Naive thymus-derived CD8-positive, alpha-beta T cell (primary cell): ENCODE data around the gene DHX29. TPM values are rescaled to one million over a fixed set of nuclear protein-coding genes. Genes with fewer than 3 reads are reported as not detected.

Experiments
- ATAC-seq, 2 donors: fragments of 150-1000 bp; cut with Tn5 transposase in 1 of 2; sonication (Bioruptor Pico), chemical (Tn5 transposase) in 1 of 2; 1 replicate in 1 of 2; 2 replicates in 1 of 2; pipeline ENCODE4 v1.10.0; 2021; ENCODE audit warnings: mild to moderate bottlenecking in 2 of 2, moderate library complexity in 2 of 2
- POLR2A ChIA-PET: fragments of 350-600 bp; sonication (Branson Sonifier 250); formaldehyde crosslinking; loops from one replicate; lab custom pipeline; 2021; ENCODE audit warnings: antibody characterized with exemption; lab: Charles Lee
- DNase-seq, 10 donors: peaks; one replicate each; pipeline versions ENCODE4 v3.0.0 to v3.0.0-alpha.2; 2020 to 2022
- H3K27ac Mint-ChIP-seq, 10 donors: one replicate each; pipeline ENCODE4 v1.8.0; 2020 to 2022; ENCODE audit warnings: mild to moderate bottlenecking in 10 of 10, mixed read lengths in 10 of 10, moderate library complexity in 4 of 10, inconsistent platforms in 1 of 10
- H3K27me3 Mint-ChIP-seq, 5 donors: one replicate each; pipeline ENCODE4 v1.8.0; 2021 to 2022; ENCODE audit warnings: mixed read lengths in 5 of 5
- H3K36me3 Mint-ChIP-seq, 3 donors: one replicate each; pipeline ENCODE4 v1.8.0; 2020 to 2022; ENCODE audit warnings: mixed read lengths in 3 of 3, mild to moderate bottlenecking in 2 of 3, inconsistent platforms in 1 of 3
- H3K4me1 Mint-ChIP-seq, 4 donors: one replicate each; pipeline ENCODE4 v1.8.0; 2021 to 2022; ENCODE audit warnings: mixed read lengths in 4 of 4
- H3K4me3 Mint-ChIP-seq, 10 donors: one replicate each; pipeline ENCODE4 v1.8.0; 2020 to 2022; ENCODE audit warnings: mild to moderate bottlenecking in 10 of 10, mixed read lengths in 10 of 10, moderate library complexity in 6 of 10, inconsistent platforms in 1 of 10
- H3K9me3 Mint-ChIP-seq, 9 donors: one replicate each; pipeline ENCODE4 v1.8.0; 2020 to 2022; ENCODE audit warnings: mixed read lengths in 9 of 9, mild to moderate bottlenecking in 3 of 9, inconsistent platforms in 1 of 9, moderate library complexity in 1 of 9
- polyA plus RNA-seq, 3 donors: library from polyadenylated mRNA; unstranded; fragments of 300-500 nt; fragmentation: Illumina TruSeq; gene quantifications; one replicate each; pipeline ENCODE4 v1.2.3, GENCODE V29; 2021
- total RNA-seq, 8 experiments: library from RNA in 2 of 8; stranded (reverse) in 2 of 8; gene quantifications; one replicate each; pipeline ENCODE4 v1.2.3 and lab custom pipeline; 2021 to 2026

DHX29 gene
- total and polyA plus RNA-seq, 5 experiments from 2014 or later = 14.3 to 23.9 (median 16.0) TPM

DNA sequence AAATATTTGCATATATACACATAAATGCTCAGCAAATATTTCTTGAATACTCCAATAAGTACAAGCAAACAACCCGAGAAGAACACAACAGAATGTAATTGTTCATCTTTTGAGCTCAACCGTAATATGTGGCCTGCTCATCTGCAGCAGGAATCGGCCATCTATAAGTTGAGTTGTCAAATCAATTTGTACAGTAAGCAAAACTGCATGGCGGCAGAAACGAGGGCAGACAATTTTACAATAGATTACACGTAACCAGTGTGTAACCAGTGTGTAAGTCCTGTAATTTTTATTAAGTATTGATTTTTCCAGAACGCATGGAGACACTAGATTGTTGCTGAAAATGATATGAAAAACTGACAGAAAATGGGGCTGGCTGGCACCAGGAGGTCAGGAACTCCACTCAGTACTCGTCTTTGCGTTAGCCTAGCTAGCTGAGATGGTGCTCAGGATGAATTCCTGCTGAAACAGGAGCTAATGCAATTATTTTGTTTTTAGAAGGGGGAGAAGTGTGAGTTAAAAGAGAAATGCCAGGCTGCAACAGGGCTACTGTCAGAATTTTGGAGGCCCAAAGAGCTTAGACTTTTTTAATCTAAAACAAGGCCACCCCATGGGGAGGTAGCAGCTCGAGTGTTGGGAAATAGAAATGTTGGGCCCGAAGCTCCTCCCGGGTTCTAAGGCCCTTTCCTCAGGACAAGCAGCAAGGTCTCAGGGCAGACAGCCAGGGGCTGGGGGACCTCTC is 682 bp downstream of the DHX29 start:
- Mint-ChIP-seq H3K27me3 (no peaks in the 10 kb centered on the region), H3K27ac (no peak overlapping the region), H3K4me1 (peaks cover 11 to 36% (median 31%) of the 10 kb centered on the region in 4 donors), H3K9me3 (no peaks in the 10 kb centered on the region), H3K36me3 (peaks cover 0 to 23% (median 2%) of the 10 kb centered on the region in 3 donors), H3K4me3 (no peak overlapping the region)
- peak in 1 of 10 donors; percentile 5 for DNase-seq
- POLR2A ChIA-PET = interaction anchor here (0.7 to 1.7 kb wide), 7 partner anchors 8 to 995 kb away, joined by 3 to 6 read pairs (median 3); no protein-coding TSS in a partner anchor
- no peak for ATAC-seq

DNA sequence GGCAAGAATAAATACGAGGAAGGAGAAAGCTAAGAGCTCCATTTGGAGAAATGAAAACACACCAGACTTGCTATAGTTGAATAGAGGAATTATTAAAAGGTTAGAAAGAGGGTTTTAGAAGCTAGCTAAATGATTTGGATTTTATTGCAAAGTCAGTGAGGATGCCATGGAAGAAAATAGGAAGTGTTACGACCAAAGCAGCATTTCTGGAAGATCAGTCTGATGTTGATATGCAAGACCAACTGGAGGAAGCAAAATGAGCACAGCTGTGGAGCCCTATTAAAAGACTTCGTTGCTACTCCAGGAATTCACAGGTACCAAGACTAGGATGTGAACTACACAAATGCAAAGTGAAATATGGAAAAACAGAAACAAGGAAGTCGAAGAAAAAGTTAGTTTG is 2.1 kb downstream of the DHX29 start:
- no peak for DNase-seq
- no peak overlapping the region for H3K27ac Mint-ChIP-seq

DNA sequence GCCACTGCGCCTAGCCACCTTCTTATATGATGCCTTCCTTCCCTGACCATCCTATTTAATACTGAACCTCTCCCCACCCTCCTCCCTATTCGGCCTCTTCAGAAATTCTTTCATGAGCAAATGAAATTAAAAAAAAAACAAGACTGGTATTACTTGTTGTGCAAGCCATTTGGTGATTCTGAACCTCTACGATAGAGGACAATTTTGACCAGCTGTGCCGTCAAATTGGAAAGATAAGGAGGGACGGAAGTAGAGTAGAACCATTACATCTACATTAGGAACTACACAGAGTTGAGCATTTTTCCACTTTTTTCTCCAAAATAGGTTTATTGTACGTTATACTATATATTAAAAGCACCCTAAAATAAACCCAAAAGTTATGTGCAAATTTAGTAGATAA is 2.9 kb downstream of the DHX29 start:
- Mint-ChIP-seq H3K36me3 (peaks cover 0 to 27% (median 10%) of the 10 kb centered on the region in 3 donors), H3K27me3 (no peaks in the 10 kb centered on the region), H3K9me3 (no peaks in the 10 kb centered on the region), H3K4me3 (peak overlapping the region in 1 of 10 donors; percentile 5), H3K4me1 (peaks cover 8 to 23% (median 18%) of the 10 kb centered on the region in 4 donors), H3K27ac (no peak overlapping the region)
- ATAC-seq = no peak
- no peak for DNase-seq
- POLR2A ChIA-PET = interaction anchor here (0.6 kb wide), 1 partner anchor 76 kb away, joined by 3 read pairs; no protein-coding TSS in a partner anchor

More for the DNA sequence above, 2.1 kb downstream of the DHX29 start:
- no peak for ATAC-seq
- POLR2A ChIA-PET = interaction anchor here (1.1 kb wide), 1 partner anchor 995 kb away, joined by 3 read pairs; the partner anchor contains the start of gene ARL15
- no peaks in the 10 kb centered on the region for H3K9me3 Mint-ChIP-seq
- no peak overlapping the region for H3K4me3 Mint-ChIP-seq
- no peaks in the 10 kb centered on the region for H3K27me3 Mint-ChIP-seq
- peaks cover 8 to 23% (median 18%) of the 10 kb centered on the region in 4 donors for H3K4me1 Mint-ChIP-seq
- peaks cover 0 to 24% (median 10%) of the 10 kb centered on the region in 3 donors for H3K36me3 Mint-ChIP-seq

DNA sequence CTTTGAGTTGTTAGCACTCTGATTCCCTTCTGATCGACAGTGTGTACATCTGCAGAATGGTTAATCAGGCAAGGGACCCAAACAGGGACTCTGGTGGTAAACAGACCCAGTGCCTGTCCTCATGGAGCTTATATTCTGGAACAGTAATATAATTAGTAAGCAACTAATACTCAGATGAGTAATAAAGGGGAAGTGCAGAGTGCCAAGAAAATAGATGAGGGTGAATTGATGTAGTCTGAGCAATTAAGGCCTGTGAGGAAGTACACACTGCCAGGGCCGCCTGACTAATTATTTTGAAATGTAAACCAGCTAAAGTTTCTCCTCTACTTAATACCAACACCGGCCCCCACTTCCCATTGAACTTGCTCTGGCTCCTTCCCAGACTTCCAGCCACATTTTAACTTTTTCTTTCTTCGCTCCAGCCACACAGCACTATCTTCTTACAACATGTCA is 4.2 kb downstream of the DHX29 start:
- peak overlapping the region in 3 of 10 donors; percentile 5 to 65 (median 17) for H3K27ac Mint-ChIP-seq
- no peaks in the 10 kb centered on the region for H3K9me3 Mint-ChIP-seq
- POLR2A ChIA-PET = no interaction called here

DNA sequence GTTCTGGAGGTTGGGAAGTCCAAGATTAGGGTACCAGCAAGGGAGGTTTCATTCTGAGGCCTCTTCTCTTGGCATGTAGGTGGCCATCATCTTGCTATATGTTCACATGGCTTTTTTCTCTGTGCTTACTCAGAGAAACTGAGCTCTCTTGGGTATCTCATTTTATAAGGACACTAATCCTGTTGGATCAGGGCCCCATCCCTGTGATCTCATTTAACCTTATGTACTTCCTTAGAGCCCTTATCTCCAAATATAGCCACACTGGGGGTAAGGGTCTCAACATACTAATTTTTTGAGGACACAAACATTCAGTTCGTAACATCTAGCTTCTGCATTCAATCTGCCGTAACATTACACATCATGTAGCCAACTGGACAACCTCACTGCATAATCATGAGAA is 6.6 kb downstream of the DHX29 start:
- POLR2A ChIA-PET = no interaction called here
- Mint-ChIP-seq H3K27me3 (no peaks in the 10 kb centered on the region), H3K9me3 (no peaks in the 10 kb centered on the region), H3K27ac (no peak overlapping the region), H3K4me3 (no peak overlapping the region), H3K4me1 (peaks cover 8 to 28% (median 20%) of the 10 kb centered on the region in 4 donors), H3K36me3 (peaks cover 0 to 56% (median 13%) of the 10 kb centered on the region in 3 donors)
- DNase-seq (no peak), ATAC-seq (no peak)

More for the DNA sequence above, 4.2 kb downstream of the DHX29 start:
- DNase-seq (no peak), ATAC-seq (no peak)
- H3K36me3 Mint-ChIP-seq = peaks cover 0 to 34% (median 10%) of the 10 kb centered on the region in 3 donors
- peak overlapping the region in 1 of 10 donors; percentile 40 for H3K4me3 Mint-ChIP-seq
- H3K4me1 Mint-ChIP-seq = peaks cover 8 to 28% (median 20%) of the 10 kb centered on the region in 4 donors
- H3K27me3 Mint-ChIP-seq = no peaks in the 10 kb centered on the region

DNA sequence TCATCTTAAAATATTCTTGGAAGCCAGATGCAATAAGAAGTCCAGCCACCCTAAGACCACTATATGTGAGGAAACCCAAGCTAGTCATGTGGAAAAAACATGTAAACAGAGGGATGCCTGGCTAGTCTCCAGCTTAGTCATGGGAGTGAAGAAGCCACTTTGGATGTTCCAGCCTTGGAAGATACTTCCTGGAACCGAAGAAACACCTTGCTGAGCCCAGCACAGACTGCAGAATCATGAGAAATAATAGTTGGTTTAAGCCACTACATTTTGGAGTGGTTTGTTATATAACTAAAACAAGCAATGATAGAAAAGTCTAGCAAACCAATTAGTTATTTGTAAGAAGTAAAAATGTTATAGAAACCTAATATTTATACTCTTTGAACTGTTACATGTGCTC is 12.6 kb downstream of the DHX29 start:
- Mint-ChIP-seq H3K36me3 (peaks cover 7 to 87% (median 25%) of the 10 kb centered on the region in 3 donors), H3K27ac (no peak overlapping the region), H3K27me3 (no peaks in the 10 kb centered on the region), H3K4me1 (peaks cover 4 to 7% (median 6%) of the 10 kb centered on the region in 4 donors), H3K9me3 (no peaks in the 10 kb centered on the region), H3K4me3 (no peak overlapping the region)
- POLR2A ChIA-PET = no interaction called here
- no peak for DNase-seq
- no peak for ATAC-seq

DNA sequence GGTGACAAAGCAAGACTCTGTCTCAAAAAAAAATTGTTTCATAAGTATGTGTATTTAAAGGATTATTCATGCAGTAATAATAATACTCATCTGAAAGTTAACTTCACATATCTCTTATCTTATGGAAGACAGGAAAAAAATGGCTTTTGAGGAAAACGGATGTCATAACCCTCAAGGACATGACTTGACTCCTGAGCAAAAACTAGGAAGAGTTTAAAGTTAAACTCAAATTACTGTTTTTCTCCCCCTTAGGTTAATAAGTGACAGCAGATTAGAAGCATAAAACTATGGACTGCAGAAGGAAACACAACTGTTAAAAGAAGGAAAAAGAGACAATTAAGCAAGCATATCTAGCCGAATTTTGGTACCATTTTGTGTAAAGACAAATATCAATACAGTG is 16.5 kb downstream of the DHX29 start:
- Mint-ChIP-seq H3K4me3 (no peak overlapping the region), H3K27me3 (no peaks in the 10 kb centered on the region), H3K4me1 (peaks cover 0 to 6% (median 3%) of the 10 kb centered on the region in 4 donors), H3K27ac (no peak overlapping the region), H3K9me3 (no peaks in the 10 kb centered on the region), H3K36me3 (peaks cover 7 to 87% (median 33%) of the 10 kb centered on the region in 3 donors)
- no peak for ATAC-seq
- DNase-seq = no peak
- POLR2A ChIA-PET = no interaction called here

DNA sequence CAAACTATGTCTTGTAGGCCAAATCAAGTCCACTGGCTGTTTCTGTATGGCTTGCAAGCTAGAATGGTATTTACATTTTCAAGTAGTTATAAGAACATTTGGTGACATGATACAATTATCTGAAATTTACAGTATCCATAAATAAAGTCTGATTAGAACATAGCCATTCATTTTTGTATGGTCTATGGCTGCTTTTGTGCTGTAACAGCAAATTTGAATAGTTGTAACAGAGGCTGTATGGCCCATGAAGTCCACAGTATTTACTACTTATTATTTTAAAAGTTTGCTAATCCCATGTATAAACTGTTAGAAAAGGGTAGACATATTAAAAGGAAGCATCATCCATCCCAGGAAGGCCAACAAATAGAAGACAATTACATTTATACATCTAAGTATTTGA is 17.7 kb downstream of the DHX29 start:
- DNase-seq (no peak), ATAC-seq (no peak)
- H3K36me3 Mint-ChIP-seq = peaks cover 7 to 89% (median 40%) of the 10 kb centered on the region in 3 donors
- no peak overlapping the region for H3K27ac Mint-ChIP-seq
- no peaks in the 10 kb centered on the region for H3K9me3 Mint-ChIP-seq
- no peak overlapping the region for H3K4me3 Mint-ChIP-seq
- POLR2A ChIA-PET = no interaction called here
- H3K27me3 Mint-ChIP-seq = no peaks in the 10 kb centered on the region
- peaks cover 0 to 6% (median 3%) of the 10 kb centered on the region in 4 donors for H3K4me1 Mint-ChIP-seq

DNA sequence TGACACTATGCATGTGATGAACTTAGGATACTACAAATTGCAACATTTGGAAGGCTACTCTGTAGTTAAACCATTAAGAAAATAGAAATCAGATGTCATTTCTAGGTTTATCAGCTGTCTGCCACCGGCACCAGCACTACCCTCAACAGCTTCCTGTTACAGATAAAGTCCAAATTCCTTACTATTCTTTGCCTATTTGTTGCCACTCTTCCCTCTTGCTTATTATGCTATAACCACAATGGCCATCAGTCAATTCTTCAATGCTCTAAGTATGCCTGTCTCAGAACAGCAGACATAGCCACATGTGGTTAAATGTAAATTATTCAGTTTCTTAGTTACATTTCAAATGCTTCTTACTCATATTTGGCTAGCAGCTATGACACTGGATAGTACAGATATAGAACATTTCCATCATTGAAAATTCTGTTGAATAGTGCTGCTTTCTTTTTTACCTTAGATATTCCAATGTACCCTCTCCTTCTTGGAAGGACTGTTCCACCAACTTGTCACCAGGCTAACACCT is 21.0 kb downstream of the DHX29 start:
- Mint-ChIP-seq H3K4me3 (no peak overlapping the region), H3K27me3 (no peaks in the 10 kb centered on the region), H3K27ac (no peak overlapping the region), H3K9me3 (no peaks in the 10 kb centered on the region), H3K4me1 (peaks cover 0 to 3% (median under 1%) of the 10 kb centered on the region in 4 donors), H3K36me3 (peaks cover 0 to 80% (median 35%) of the 10 kb centered on the region in 3 donors)
- POLR2A ChIA-PET = no interaction called here
- DNase-seq (no peak), ATAC-seq (no peak)

DNA sequence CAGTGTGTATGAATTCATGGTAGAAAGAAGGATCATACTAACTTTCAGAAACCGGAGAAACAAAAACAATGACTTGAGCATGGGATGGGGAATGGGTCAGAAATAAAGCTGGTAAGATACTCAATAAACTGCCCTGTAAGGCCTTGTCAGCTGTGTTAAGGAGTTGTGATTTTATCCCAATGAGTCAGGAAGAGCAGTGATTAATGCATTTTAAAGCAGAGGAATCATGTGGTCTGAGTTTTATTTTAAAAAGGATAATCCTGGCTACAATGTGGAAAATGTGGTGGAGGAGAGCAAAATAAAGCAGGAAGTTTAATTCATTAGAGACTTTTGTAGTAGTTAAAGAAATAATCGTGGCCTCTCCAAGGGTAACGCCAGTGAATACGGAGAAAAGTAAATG is 28.7 kb downstream of the DHX29 start:
- DNase-seq (no peak), ATAC-seq (no peak)
- POLR2A ChIA-PET = no interaction called here
- Mint-ChIP-seq H3K27ac (no peak overlapping the region), H3K36me3 (peaks cover 22 to 85% (median 49%) of the 10 kb centered on the region in 3 donors), H3K4me3 (no peak overlapping the region), H3K9me3 (no peaks in the 10 kb centered on the region), H3K27me3 (no peaks in the 10 kb centered on the region), H3K4me1 (no peaks in the 10 kb centered on the region)

DNA sequence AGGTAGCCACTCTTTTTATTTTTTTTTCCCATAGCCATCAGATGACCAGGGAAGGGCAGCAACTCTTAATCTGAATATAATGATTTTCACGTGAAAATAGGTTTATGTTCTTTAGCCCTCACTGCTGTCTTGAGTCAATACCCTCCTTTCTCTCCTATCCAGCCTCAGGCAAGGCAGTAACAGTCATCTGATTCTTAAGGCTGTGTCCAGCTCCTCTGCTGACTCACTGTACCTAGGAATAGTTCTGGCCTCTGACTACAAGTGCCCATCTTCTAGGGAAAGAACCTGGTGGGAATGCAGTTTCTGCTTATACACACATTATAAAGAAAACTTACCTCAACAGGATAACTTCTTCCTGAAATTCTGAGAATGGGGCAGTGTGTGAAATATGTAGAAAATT is 30.7 kb downstream of the DHX29 start:
- no peak for ATAC-seq
- DNase-seq = no peak
- peaks cover 29 to 91% (median 50%) of the 10 kb centered on the region in 3 donors for H3K36me3 Mint-ChIP-seq
- POLR2A ChIA-PET = no interaction called here
- H3K27me3 Mint-ChIP-seq = no peaks in the 10 kb centered on the region
- no peak overlapping the region for H3K4me3 Mint-ChIP-seq
- no peaks in the 10 kb centered on the region for H3K9me3 Mint-ChIP-seq
- H3K4me1 Mint-ChIP-seq = no peaks in the 10 kb centered on the region
- peak overlapping the region in 1 of 10 donors; percentile 62 for H3K27ac Mint-ChIP-seq

DNA sequence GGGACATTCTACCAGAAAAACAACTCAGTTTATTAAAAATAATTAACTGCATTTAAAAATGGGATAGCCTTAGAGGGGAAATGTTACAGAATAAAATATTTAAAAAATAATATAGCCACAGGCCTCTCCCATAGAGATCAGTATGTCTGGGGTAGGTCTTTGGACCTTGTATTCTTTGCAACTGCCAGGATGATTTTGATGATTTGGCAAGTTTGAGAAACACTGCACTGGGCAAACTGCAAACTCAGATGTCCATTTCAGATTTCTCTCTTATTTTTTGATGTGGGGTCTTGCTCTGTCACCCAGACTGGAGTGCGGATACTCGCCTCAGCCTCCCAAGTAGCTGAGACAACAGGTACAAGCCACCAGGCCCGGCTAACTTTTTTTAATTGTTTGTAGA is 49.2 kb downstream of the DHX29 start:
- Mint-ChIP-seq H3K9me3 (no peaks in the 10 kb centered on the region), H3K4me3 (no peak overlapping the region), H3K27ac (no peak overlapping the region), H3K36me3 (peaks cover 6 to 80% (median 38%) of the 10 kb centered on the region in 3 donors), H3K27me3 (no peaks in the 10 kb centered on the region), H3K4me1 (peaks cover 0 to under 1% (median 0%) of the 10 kb centered on the region in 4 donors)
- DNase-seq (no peak), ATAC-seq (no peak)
- POLR2A ChIA-PET = no interaction called here

DNA sequence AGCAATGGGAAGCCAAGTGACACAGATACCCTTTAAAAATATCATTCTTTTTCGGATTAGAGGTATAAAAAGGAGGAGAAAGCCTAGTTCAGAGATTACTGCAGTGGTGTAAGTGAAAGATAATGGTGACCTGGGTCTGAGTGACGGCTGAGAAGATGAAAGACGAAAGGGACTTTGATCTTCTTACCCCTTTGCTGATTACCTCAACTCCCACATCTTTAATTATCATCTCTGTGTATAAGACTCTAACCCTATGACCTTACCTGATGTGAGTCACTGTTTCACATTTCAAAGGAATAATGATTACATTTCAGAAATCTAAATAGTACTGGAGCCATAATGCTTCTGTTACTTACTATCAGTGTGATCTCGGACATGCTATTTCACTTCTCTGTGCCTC is 52.7 kb downstream of the DHX29 start:
- Mint-ChIP-seq H3K27me3 (no peaks in the 10 kb centered on the region), H3K9me3 (peaks cover 0 to 6% (median 0%) of the 10 kb centered on the region in 9 donors), H3K4me3 (no peak overlapping the region), H3K36me3 (peaks cover 6 to 51% (median 27%) of the 10 kb centered on the region in 3 donors), H3K4me1 (no peaks in the 10 kb centered on the region), H3K27ac (no peak overlapping the region)
- ATAC-seq (no peak), DNase-seq (no peak)
- POLR2A ChIA-PET = no interaction called here
